Activated CD8-positive, alpha-beta memory T cell treated with anti-CD3 and anti-CD28 coated beads for 1 hour (primary cell): ENCODE results near the gene CAPN2.

Source experiments
- DNase-seq, 2 donors: peaks; one replicate each; pipeline ENCODE4 v3.0.0-alpha.2; 2020; ENCODE audit warnings: low read depth in 1 of 2; ENCODE audit errors: extremely low read depth in 1 of 2

Gene CAPN2

GRCh38 chr1:223758734-223759133 lies 46.4 kb downstream of the CAPN2 start:
- DNase-seq: no peak

GRCh38 chr1:223759273-223759672 lies 46.9 kb downstream of the CAPN2 start:
- no peak for DNase-seq

- DNase-seq: no peak
Measured at GRCh38 chr1:223760833-223761232, 48.5 kb downstream of the CAPN2 start.

- no peak for DNase-seq
Measured at GRCh38 chr1:223761411-223761810, 49.1 kb downstream of the CAPN2 start.

- DNase-seq: no peak
Measured at GRCh38 chr1:223763251-223763650, 50.9 kb downstream of the CAPN2 start.

- no peak for DNase-seq
Measured at GRCh38 chr1:223763881-223764280, 51.5 kb downstream of the CAPN2 start.

- no peak for DNase-seq
Measured at GRCh38 chr1:223765036-223765718, 52.8 kb downstream of the CAPN2 start.

- no peak for DNase-seq
Measured at GRCh38 chr1:223765719-223766340, 53.5 kb downstream of the CAPN2 start.

- DNase-seq: no peak
Measured at GRCh38 chr1:223770621-223771315, 58.4 kb downstream of the CAPN2 start.

- DNase-seq: no peak
Measured at GRCh38 chr1:223771469-223771813, 59.1 kb downstream of the CAPN2 start.

GRCh38 chr1:223771814-223772770 lies 59.8 kb downstream of the CAPN2 start:
- DNase-seq: no peak

GRCh38 chr1:223772771-223773160 lies 60.4 kb downstream of the CAPN2 start:
- DNase-seq: no peak

GRCh38 chr1:223774134-223774814 lies 61.9 kb downstream of the CAPN2 start:
- no peak for DNase-seq

- DNase-seq: no peak
Measured at GRCh38 chr1:223775054-223775453, 62.7 kb downstream of the CAPN2 start.

GRCh38 chr1:223775711-223776074 lies 63.4 kb downstream of the CAPN2 start:
- DNase-seq: no peak

- DNase-seq: peak in 1 of 2 donors; percentile 19
Measured at GRCh38 chr1:223776075-223776814, 63.9 kb downstream of the CAPN2 start.

- no peak for DNase-seq
Measured at GRCh38 chr1:223776826-223777454, 64.6 kb downstream of the CAPN2 start.

- no peak for DNase-seq
Measured at GRCh38 chr1:223780318-223780717, 68.0 kb downstream of the CAPN2 start.

- no peak for DNase-seq
Measured at GRCh38 chr1:223780949-223781348, 68.6 kb downstream of the CAPN2 start.
